Measurements from ENCODE around the gene KANSL1.

KANSL1 gene

GRCh38 chr17:46080118-46081017, 112.9 kb downstream of the KANSL1 start:
- DNase-seq (ENCODE audit: low spot score): no peak

GRCh38 chr17:46078675-46079074, 114.6 kb downstream of the KANSL1 start:
- no peak for DNase-seq (ENCODE audit: low spot score)

- DNase-seq (ENCODE audit: low spot score): no peak
Observed at GRCh38 chr17:46074540-46074939, 118.7 kb downstream of the KANSL1 start.

- DNase-seq (ENCODE audit: low spot score): no peak
Observed at GRCh38 chr17:46072998-46073397, 120.2 kb downstream of the KANSL1 start.

GRCh38 chr17:46071796-46072195, 121.4 kb downstream of the KANSL1 start:
- no peak for DNase-seq (ENCODE audit: low spot score)

- no peak for DNase-seq (ENCODE audit: low spot score)
Observed at GRCh38 chr17:46064460-46064859, 128.8 kb downstream of the KANSL1 start.

GRCh38 chr17:46063241-46063640, 130.0 kb downstream of the KANSL1 start:
- DNase-seq (ENCODE audit: low spot score): no peak

- no peak for DNase-seq (ENCODE audit: low spot score)
Observed at GRCh38 chr17:46061435-46061834, 131.8 kb downstream of the KANSL1 start.

- DNase-seq (ENCODE audit: low spot score): no peak
Observed at GRCh38 chr17:46060461-46060860, 132.8 kb downstream of the KANSL1 start.

- no peak for DNase-seq (ENCODE audit: low spot score)
Observed at GRCh38 chr17:46059486-46059885, 133.7 kb downstream of the KANSL1 start.

- no peak for DNase-seq (ENCODE audit: low spot score)
Observed at GRCh38 chr17:46057366-46057765, 135.9 kb downstream of the KANSL1 start.

GRCh38 chr17:46056800-46057304, 136.4 kb downstream of the KANSL1 start:
- no peak for DNase-seq (ENCODE audit: low spot score)

- DNase-seq (ENCODE audit: low spot score): no peak
Observed at GRCh38 chr17:46053911-46054534, 139.2 kb downstream of the KANSL1 start.

GRCh38 chr17:46049656-46050055, 143.6 kb downstream of the KANSL1 start:
- no peak for DNase-seq (ENCODE audit: low spot score)

- no peak for DNase-seq (ENCODE audit: low spot score)
Observed at GRCh38 chr17:46047856-46048255, 145.4 kb downstream of the KANSL1 start.

GRCh38 chr17:46047398-46047797, 145.8 kb downstream of the KANSL1 start:
- DNase-seq (ENCODE audit: low spot score): no peak

GRCh38 chr17:46046957-46047356, 146.3 kb downstream of the KANSL1 start:
- DNase-seq (ENCODE audit: low spot score): no peak

GRCh38 chr17:46045639-46046038, 147.6 kb downstream of the KANSL1 start:
- no peak for DNase-seq (ENCODE audit: low spot score)

- DNase-seq (ENCODE audit: low spot score): no peak
Observed at GRCh38 chr17:46044989-46045388, 148.2 kb downstream of the KANSL1 start.

- peak; percentile 92 for DNase-seq (ENCODE audit: low spot score)
Observed at GRCh38 chr17:46044286-46044928, 148.8 kb downstream of the KANSL1 start.

GRCh38 chr17:46043606-46044005, 149.6 kb downstream of the KANSL1 start:
- DNase-seq (ENCODE audit: low spot score): no peak

GRCh38 chr17:46042925-46043324, 150.3 kb downstream of the KANSL1 start:
- DNase-seq (ENCODE audit: low spot score): peak; percentile 48

GRCh38 chr17:46042246-46042645, 151.0 kb downstream of the KANSL1 start:
- DNase-seq (ENCODE audit: low spot score): no peak
